Measurements from ENCODE around the gene APELA.

Gene APELA

DNA sequence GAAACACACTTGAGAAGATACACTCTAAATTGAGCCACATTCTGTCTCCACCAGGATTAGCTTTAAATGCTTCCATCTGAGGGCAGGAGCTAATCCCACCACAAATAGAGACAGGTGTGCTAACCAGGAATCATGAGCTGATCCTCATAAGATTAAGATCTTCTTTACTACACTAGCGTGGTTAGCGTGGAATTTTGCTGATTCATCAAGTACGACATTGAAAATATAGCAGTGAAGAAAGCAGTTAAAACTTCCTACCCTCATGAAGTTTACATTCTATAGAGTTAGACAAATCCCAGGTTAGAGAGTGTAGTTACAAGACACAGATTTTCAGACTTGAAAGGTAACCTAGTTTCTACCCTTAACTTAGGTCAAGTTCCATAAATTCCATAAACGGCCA, 5.3 kb upstream of the APELA start:
- H3K27ac ChIP-seq = no peak overlapping the region
- TF ChIP-seq ZFX (IDR thresholded peaks at IDR 0.05) = no peak
- TF ChIP-seq, protein P1, sequence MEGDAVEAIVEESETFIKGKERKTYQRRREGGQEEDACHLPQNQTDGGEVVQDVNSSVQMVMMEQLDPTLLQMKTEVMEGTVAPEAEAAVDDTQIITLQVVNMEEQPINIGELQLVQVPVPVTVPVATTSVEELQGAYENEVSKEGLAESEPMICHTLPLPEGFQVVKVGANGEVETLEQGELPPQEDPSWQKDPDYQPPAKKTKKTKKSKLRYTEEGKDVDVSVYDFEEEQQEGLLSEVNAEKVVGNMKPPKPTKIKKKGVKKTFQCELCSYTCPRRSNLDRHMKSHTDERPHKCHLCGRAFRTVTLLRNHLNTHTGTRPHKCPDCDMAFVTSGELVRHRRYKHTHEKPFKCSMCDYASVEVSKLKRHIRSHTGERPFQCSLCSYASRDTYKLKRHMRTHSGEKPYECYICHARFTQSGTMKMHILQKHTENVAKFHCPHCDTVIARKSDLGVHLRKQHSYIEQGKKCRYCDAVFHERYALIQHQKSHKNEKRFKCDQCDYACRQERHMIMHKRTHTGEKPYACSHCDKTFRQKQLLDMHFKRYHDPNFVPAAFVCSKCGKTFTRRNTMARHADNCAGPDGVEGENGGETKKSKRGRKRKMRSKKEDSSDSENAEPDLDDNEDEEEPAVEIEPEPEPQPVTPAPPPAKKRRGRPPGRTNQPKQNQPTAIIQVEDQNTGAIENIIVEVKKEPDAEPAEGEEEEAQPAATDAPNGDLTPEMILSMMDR (conservative IDR thresholded peaks at IDR 0.05) = no peak

DNA sequence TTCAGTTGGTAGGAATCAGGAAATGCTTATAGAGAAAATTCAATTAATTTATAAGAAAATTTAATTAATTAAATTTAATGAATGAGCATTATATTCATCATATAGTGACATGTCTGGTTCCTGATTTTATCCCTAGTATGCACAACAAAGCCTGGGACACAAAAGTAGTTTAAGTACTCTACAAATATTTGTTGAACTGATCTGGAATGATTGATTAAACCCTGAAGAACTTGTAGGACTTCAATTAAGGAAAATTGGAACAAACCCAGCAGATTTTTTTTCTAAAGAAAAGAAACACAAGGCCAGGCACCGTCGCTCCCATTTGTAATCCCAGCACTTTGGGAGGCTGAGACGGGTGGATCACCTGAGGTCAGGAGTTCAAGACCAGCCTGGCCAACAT, 4.5 kb upstream of the APELA start:
- TF ChIP-seq, protein P1 (conservative IDR thresholded peaks at IDR 0.05) = no peak
- TF ChIP-seq ZFX (IDR thresholded peaks at IDR 0.05) = no peak
- H3K27ac ChIP-seq = peak overlapping the region; percentile 50

DNA sequence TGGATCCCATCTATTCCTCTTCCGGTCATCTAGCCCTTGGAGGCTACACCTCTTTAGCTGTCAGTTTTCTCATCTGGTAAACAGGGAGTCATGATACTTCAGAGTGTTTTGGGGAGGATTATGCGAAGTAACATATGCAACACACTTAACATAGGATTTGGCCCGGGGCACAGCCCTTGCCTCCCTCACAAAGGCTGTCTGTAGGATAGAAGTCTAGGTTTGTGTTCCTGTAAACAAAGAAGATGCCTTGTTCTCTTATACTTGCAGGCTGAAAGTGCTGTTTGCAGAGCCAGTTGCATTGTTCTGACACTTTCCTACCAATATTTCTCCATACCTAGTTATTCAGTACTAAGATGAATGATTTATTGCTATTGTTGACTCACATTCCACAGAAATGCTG, 2.2 kb upstream of the APELA start:
- no peak for TF ChIP-seq ZFX (IDR thresholded peaks at IDR 0.05)
- TF ChIP-seq, protein P1 (conservative IDR thresholded peaks at IDR 0.05) = no peak
- H3K27ac ChIP-seq = no peak overlapping the region

DNA sequence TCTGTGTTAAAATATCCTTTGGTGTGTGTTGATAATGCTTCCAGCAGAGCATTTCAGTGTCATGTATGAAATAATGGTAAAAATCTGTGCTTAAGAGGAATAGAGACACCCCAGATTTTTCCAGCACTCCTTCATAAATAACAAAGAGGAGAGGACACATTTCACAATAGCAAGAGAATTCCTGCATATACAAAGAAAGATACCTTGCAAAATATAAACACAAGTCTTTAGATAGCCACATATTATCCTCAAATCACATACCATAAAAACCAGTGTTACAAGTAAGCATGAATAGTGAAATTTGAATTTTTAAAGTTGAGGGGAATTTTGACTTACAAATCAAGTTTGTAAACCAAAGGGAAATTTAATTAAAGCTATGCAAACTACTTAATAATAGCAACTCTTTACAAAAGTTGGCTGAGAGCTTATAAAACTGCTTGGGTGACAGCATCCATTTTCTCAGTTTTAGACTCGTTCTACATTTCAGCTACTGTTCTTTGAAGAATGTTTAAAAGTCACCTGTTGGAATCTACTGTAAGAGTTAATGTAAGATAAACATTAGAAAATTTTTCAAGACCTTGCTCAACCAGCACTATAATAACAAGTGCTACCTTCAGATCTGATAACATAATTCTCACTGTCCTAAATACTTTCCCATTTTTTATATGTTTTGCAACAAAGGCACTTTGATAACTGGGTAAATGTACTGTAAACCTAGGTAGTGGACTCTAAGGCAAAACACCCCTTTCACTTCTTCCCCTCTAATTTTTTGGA, 3.7 kb downstream of the APELA start:
- TF ChIP-seq, protein P1 (conservative IDR thresholded peaks at IDR 0.05) = no peak
- no peak for TF ChIP-seq ZFX (IDR thresholded peaks at IDR 0.05)
- H3K27ac ChIP-seq = no peak overlapping the region

DNA sequence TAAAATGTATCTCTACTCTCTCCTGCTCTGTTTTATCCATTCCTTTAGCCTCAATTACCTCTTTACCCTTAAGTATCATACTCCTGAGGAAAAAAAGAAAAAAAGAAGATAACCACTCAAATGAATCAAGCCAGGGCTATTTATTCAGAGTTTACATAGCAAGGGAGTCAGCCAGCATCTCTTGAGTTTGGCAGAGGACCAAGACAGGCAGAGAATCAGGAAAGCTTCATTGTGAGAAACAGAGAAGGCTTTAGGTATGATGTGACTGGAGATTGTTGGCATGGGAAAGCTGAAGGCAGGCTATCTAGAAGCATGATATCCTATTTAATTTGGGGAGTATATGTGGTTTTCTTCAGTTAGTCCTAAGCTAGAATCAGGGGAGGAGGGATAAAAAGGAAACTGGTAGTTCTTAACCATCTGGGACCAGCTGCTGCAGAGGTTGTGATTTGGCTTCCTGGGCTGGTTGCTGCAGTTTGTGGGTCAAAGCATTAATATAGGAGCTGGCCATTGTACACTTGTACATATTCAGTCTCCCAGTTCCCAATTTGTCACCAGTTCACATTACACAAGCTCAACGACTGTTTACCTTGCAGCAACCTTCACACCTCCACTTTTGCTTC, 11.2 kb downstream of the APELA start:
- TF ChIP-seq, protein P1 (conservative IDR thresholded peaks at IDR 0.05) = no peak
- no peak for TF ChIP-seq ZFX (IDR thresholded peaks at IDR 0.05)
- no peak overlapping the region for H3K27ac ChIP-seq

DNA sequence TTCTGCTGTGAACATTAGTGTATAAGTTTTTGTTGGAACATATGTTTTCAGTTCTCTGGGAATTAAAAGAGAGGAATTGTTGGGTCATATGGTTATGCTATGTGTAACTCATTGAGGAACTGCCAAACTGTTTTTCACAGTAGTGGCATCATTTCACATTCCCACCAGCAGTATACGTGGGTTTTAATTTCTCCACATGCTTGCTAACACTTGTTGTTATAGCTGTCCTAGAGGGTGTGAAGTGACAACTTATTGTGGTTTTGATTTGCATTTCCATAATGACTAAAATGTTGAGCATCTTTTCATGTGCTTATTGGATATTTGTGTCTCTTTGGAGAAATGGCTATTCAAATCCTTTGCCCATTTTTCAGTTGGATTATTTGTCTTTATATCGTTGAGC, 13.7 kb downstream of the APELA start:
- H3K27ac ChIP-seq = no peak overlapping the region
- TF ChIP-seq, protein P1 (conservative IDR thresholded peaks at IDR 0.05) = no peak
- TF ChIP-seq ZFX (IDR thresholded peaks at IDR 0.05) = no peak

DNA sequence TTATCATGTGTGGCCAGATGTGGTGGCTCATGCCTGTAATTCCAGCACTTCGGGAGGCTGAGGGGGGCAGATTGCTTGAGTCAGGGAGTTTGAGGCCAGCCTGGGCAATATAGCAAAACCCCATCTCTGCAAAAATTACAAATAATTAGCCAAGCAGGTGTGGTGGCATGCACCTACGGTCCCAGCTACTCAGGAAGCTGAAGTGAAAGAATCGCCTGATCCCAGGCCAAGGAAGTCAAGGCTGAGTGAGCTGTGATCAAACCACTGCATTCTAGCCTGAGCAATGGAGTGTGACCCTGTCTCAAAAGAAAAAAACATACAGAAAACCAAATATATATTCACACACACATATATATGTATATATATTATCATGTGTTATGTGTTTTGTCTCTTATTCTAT, 15.0 kb downstream of the APELA start:
- TF ChIP-seq ZFX (IDR thresholded peaks at IDR 0.05) = no peak
- TF ChIP-seq, protein P1 (conservative IDR thresholded peaks at IDR 0.05) = no peak
- no peak overlapping the region for H3K27ac ChIP-seq
